Measurements from ENCODE around the gene DOCK4. TPM values are rescaled to one million over a fixed set of nuclear protein-coding genes. Genes with fewer than 3 reads are reported as not detected.
A peak's percentile ranks its signal among the peaks of the same experiment; 100 is the strongest.

The DOCK4 gene
- total RNA-seq, 6 experiments from 2014 or later: 9.4 to 29.9 (median 22.8) TPM

DNA sequence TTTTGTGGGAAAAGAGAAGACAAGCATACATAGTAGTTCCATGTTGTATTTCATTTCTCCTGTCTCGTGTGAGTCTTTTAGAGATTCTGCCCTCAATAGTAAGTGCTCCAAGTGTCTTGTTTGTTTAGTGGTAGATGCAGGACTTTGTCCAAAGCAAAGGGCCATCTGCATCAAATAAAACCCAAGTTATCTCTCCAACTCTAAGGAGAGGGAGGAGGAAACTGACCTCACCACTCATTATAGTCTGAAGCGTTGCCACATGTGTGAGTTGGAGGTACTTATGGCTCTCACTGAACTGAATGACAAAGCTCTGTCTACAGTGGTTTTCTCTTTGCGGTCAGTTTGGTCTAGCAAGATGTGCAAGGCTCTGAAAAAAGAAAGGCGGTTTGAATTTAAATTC is 272.6 kb downstream of the DOCK4 start:
- H3K27me3 ChIP-seq: no peaks in the 10 kb centered on the region
- WGBS (ENCODE audit: insufficient coverage, low coverage, low lambda C conversion rate, missing lambda C conversion rate): 89% methylated on average over 3 of the region's 4 CpGs
- peaks cover 0 to 22% (median 6%) of the 10 kb centered on the region in 4 donors for H3K36me3 ChIP-seq
- no peak for ATAC-seq
- H3K4me3 ChIP-seq: no peak overlapping the region
- no peaks in the 10 kb centered on the region for H3K4me1 ChIP-seq
- no peak for TF ChIP-seq POLR2A (IDR thresholded peaks at IDR 0.05)
- TF ChIP-seq CTCF (IDR thresholded peaks at IDR 0.05): no peak
- no peak overlapping the region for H3K27ac ChIP-seq
- DNase-seq: no peak
- no peaks in the 10 kb centered on the region for H3K9me3 ChIP-seq
- intact Hi-C loops (cut with DNase I): no loop called here

- DNase-seq (no peak), ATAC-seq (no peak)
- Histone ChIP-seq H3K4me3 (no peak overlapping the region), H3K27me3 (no peaks in the 10 kb centered on the region), H3K4me1 (no peaks in the 10 kb centered on the region), H3K9me3 (no peaks in the 10 kb centered on the region), H3K27ac (no peak overlapping the region), H3K36me3 (peaks cover 0 to 9% (median 0%) of the 10 kb centered on the region in 4 donors)
- 100% methylated on average over 1 of the region's 1 CpG for whole genome bisulfite sequencing (ENCODE audit: insufficient coverage, low coverage, low lambda C conversion rate, missing lambda C conversion rate)
- intact Hi-C loops (cut with DNase I): no loop called here
- TF ChIP-seq CTCF (IDR thresholded peaks at IDR 0.05) (no peak), POLR2A (IDR thresholded peaks at IDR 0.05) (no peak)
These were observed 274.2 kb downstream of the DOCK4 start for GRCh38 chr7:111931958-111932357.

DNA sequence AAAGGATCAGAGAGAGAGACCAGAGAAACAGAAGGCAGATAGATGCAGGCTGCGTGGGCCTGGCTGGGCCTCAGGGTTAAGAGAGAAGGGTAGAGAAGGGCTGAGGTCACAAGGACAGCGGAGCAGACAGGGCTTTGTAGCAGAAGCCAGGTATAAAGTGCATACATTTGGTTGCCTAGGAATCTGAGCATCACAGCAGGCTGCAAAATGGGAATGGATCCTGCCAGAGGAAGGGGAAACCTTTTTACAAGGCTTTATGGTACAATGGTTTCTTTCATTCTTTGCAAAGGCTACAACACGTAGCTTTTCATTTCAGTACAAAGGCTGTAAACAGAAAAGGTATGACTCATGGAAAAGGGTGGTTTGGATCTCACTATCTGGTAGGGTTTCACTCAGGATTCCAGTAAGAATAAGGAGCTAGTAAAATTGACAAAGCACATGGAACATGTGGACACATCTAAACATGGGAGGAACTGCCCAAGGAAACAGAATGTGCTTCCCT is 275.1 kb downstream of the DOCK4 start:
- Histone ChIP-seq H3K4me3 (no peak overlapping the region), H3K27me3 (no peaks in the 10 kb centered on the region), H3K36me3 (peaks cover 0 to 4% (median 0%) of the 10 kb centered on the region in 4 donors), H3K27ac (no peak overlapping the region), H3K4me1 (no peaks in the 10 kb centered on the region), H3K9me3 (no peaks in the 10 kb centered on the region)
- DNase-seq: no peak
- intact Hi-C loops (cut with DNase I): no loop called here
- 61% methylated on average over 2 of the region's 3 CpGs for WGBS (ENCODE audit: insufficient coverage, low coverage, low lambda C conversion rate, missing lambda C conversion rate)
- no peak for TF ChIP-seq POLR2A (IDR thresholded peaks at IDR 0.05)
- TF ChIP-seq CTCF (IDR thresholded peaks at IDR 0.05): no peak
- ATAC-seq: peak in 2 of 4 donors; percentile 18 to 39

- intact Hi-C loops (cut with DNase I): no loop called here
- no peak for DNase-seq
- H3K9me3 ChIP-seq: no peaks in the 10 kb centered on the region
- H3K27me3 ChIP-seq: no peaks in the 10 kb centered on the region
- H3K4me1 ChIP-seq: no peaks in the 10 kb centered on the region
- ATAC-seq: no peak
- H3K27ac ChIP-seq: no peak overlapping the region
- H3K36me3 ChIP-seq: no peaks in the 10 kb centered on the region
- H3K4me3 ChIP-seq: no peak overlapping the region
- peak in 2 of 4 donors; percentile 10 for TF ChIP-seq CTCF (IDR thresholded peaks at IDR 0.05)
- no peak for TF ChIP-seq POLR2A (IDR thresholded peaks at IDR 0.05)
These were observed 276.9 kb downstream of the DOCK4 start for GRCh38 chr7:111929264-111929663.
